ENCODE data around the gene GPRIN2.
"Not testable (repeated sequence)": the region's sequence is repeated elsewhere in the genome, so short reads cannot be mapped to it uniquely, and the experiment has no call there.

DNA sequence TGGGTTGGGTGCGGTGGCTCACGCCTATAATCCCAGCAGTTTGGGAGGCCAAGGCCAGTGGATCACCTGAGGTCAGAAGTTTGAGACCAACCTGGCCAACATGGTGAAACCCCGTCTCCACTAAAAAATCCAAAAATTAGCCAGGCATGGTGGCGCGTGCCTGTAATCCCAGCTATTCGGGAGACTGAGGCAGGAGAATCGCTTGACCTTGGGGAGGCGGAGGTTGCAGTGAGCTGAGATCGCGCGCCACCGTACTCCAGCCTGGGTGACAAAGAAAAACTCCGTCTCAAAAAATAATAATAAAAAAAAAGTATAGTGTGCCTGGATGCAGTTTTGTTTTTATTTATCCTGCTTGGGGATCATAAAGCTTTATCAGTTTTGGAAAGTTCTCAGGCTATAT lies 36.8 kb upstream of the GPRIN2 start:
- not testable (repeated sequence) for TF ChIP-seq LEF1 (IDR thresholded peaks at IDR 0.05; ENCODE audit: borderline replicate concordance); SP1 (IDR thresholded peaks at IDR 0.05); SUZ12 (IDR thresholded peaks at IDR 0.05); ELF4 (IDR thresholded peaks at IDR 0.05); ARNT (IDR thresholded peaks at IDR 0.05)

All from HEK293T (cell line).